RCC 7860 (cell line): ENCODE measurements around the gene TAOK2.
"Not testable (repeated sequence)": the region's sequence is repeated elsewhere in the genome, so short reads cannot be mapped to it uniquely, and the experiment has no call there.

Source experiments
- DNase-seq: peaks from one replicate; pipeline ENCODE4 v3.0.0-alpha.2; 2015; ENCODE audit warnings: low spot score
- FAIRE-seq: peaks from 2 replicates; lab custom pipeline; 2012; peaks lifted over from hg19 to GRCh38; lab: Jason Lieb, UNC

TAOK2 gene

DNA sequence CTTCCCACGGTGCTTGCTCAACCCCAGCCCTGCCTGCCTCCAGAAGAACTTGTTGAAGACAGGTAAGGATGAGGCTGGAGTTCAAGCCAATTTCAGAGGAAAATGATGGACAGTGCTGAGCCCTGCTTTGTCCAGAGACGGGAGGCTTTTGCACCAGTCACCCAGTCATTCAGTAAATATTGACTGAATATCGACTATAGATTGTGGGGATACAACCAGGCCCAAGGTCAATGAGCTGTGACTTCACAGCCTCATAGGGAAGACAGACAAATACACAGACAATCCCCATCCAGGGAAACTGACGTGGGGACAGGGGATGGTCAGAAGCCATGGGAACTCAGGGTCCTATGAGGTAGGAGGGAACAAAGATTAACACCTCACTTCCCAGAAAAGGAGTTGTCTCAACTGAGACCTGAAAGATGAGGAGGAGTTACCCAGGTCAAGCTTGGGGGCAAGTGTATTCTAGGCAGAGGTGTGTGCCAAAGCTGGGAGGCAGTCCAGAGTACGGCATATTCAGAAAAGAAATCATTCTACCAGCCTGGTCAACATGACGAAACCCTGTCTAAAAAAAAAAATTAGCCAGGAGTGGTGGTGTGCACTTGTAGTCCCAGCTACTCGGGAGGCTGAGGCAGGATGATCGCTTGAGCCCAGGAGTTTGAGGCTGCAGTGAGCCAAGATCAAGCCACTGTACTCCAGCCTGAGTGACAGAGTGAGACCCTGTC, 43.0 kb downstream of the TAOK2 start:
- FAIRE-seq: no peak

DNA sequence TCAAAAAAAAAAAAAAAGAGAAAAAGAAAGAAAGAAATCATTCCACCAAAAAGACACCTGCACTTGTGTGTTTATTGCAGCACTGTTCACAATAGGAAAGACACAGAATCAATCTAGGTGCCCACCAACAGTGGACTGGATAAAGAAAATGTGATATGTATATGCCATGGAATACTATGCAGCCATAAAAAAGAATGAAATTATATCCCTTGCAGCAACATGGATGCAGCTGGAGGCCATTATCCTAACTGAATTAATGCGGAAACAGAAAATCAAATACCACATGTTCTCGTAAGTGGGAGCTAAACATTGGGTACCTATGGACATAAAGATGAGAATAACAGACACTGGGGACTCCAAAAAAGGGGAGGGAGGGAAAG, 43.6 kb downstream of the TAOK2 start:
- DNase-seq (no peak), FAIRE-seq (no peak)

More for the DNA sequence above, 43.0 kb downstream of the TAOK2 start:
- no peak for DNase-seq

DNA sequence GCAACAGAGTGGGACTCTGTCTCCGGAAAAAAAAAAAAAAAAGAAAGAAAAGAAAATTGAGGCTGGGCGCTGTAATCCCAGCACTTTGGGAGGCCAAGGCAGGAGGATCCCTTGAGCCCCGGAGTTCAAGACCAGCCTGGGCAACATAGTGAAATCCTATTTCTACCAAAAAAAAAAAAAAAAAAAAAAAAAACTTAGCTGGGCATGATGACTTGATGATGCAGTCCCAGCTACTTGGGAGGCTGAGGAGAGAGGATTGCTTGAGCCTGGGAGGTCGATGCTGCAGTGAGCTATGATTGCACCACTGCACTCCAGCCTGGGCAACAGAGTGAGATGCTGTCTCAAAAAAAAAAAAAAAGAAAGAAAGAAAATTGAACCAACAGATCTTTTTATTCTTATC, 44.3 kb downstream of the TAOK2 start:
- FAIRE-seq, DNase-seq: not testable (repeated sequence)

DNA sequence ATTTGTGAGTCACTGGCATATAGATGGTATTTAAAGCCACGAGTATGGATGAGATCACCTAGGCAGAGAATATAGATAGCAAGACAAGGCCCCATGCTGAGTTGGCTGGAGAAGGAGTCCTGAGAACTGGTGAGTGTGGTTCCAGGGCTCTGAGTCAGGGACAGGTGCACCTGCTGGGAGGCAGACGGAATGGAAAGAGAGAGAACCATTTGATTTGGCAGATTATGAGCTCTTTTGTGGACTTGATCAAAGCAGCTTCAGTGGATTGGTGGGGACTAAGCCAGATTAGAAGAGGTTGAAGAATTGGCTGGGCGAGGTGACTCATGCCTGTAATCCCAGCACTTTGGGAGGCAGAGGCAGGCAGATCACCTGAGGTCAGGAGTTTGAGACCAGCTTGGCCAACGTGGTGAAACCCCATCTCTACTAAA, 45.1 kb downstream of the TAOK2 start:
- FAIRE-seq: peak; percentile 73
- DNase-seq: peak; percentile 90

DNA sequence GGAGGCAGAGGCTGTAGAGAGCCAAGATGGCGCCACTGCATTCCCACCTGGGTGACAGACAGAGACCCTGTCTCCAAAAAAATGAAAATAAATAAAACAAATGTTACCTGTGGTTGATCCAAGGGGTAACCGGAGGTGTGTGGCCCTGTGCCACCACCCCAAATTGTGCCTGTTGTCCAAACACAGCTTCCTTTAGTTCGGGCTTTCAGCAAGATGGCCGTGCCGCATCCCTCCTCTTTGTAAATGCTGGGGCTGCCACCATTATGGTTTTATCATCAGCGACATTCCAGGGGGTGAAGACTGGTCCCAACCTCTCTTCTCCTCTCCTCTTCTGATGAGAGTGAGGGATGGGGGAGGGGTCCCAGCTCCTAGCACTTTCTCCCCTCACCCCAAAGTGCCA, 49.2 kb downstream of the TAOK2 start, which contains the start of gene C16orf92:
C16orf92 (plus strand) TSS at position 312 of the 400 bp plus-strand sequence. CDS start 143 bp downstream, outside the sequence.
- DNase-seq (no peak), FAIRE-seq (no peak)

GRCh38 chr16:30023586-30023985, 49.9 kb downstream of the TAOK2 start:
- no peak for DNase-seq
- FAIRE-seq: no peak

- no peak for FAIRE-seq
- no peak for DNase-seq
Measured at GRCh38 chr16:30024451-30024850, 50.8 kb downstream of the TAOK2 start.

GRCh38 chr16:30025156-30025555, 51.5 kb downstream of the TAOK2 start:
- DNase-seq (no peak), FAIRE-seq (no peak)

- FAIRE-seq: no peak
- no peak for DNase-seq
Measured at GRCh38 chr16:30025574-30025973, 51.9 kb downstream of the TAOK2 start.

DNA sequence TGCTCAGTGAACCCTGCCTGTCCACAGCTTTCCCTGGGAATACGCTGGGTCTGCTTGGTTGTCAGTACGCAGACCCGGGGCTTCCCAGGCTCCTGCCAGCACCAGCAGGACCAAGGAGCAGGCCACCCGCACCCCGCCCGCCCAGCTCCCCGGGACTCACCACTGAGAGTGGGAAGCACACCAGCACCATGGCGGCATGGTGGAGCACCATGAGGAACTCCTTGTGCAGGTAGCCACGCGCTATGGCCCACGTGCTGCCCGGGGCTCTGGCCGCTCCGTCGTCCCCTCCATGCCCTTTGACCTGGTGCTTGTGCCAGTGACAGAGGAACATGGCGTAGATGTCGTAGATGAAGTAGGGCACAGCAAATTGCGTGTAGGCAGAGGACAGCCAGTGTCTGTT, 52.8 kb downstream of the TAOK2 start:
- FAIRE-seq: no peak

GRCh38 chr16:30027588-30028437, 54.1 kb downstream of the TAOK2 start:
- DNase-seq: no peak
- no peak for FAIRE-seq

More for the DNA sequence above, 52.8 kb downstream of the TAOK2 start:
- DNase-seq: no peak

- FAIRE-seq (no peak), DNase-seq (no peak)
Measured at GRCh38 chr16:30028438-30029076, 54.9 kb downstream of the TAOK2 start.

GRCh38 chr16:30030011-30030685, 56.5 kb downstream of the TAOK2 start:
- FAIRE-seq (no peak), DNase-seq (no peak)

DNA sequence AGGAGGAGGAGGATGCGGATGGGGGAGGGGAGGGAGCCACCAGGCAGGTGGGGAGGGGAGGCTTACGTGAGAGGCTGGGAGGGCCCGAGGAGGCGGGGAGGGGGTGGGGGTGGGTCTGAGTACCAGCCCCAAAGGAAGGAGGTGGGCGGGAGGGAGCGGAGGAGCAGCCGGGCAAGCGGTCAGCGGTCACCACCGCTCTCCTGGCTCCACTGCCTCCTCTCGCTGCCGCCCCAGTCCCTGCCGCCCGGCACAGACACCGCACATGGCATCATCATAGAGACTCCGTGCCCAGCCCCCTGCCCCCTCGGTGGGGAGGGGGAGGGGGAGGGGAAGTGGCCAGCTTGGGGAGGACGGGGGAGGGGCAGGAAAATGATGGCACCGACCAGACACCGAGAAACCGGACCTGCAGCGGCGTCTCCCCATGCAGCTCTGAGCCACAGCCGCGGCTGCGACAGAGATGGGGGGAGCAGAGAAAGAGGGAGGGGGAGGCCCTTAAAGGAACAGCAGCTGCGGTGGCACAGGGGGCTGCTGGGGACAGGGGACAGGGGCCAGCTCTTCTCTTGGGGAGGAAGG, 57.3 kb downstream of the TAOK2 start, which contains the start of gene TLCD3B:
TLCD3B (minus strand) TSS at position 431 of the 573 bp plus-strand sequence. CDS start 744 bp downstream, outside the sequence.
- DNase-seq: no peak
- FAIRE-seq: no peak

DNA sequence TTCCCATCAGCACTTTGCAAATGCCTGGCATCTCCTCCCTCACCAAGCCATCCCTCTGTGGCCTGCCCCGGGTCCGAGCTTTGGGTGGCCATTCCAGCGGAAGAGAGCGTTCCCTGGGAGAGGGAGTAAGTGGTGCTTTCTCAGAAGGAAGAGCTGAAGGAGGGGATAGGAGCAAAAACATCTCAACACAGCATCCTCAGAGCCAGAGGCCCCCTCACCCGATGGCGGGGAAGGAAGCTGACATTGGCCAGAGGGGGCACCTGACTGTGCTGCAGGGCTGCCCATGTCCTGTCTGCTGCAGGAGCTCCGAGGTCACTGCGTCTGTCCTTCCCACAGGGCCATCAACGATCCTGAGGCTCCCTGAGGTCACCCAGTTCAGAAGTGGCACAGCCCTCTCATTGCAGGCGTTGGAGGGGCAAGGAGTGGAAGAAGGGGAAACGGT, 57.8 kb downstream of the TAOK2 start:
- DNase-seq (no peak), FAIRE-seq (no peak)

- no peak for FAIRE-seq
- peak; percentile 50 for DNase-seq
Measured at GRCh38 chr16:30032083-30032819, 58.6 kb downstream of the TAOK2 start.

- no peak for FAIRE-seq
- peak; percentile 33 for DNase-seq
Measured at GRCh38 chr16:30033270-30033669, 59.6 kb downstream of the TAOK2 start.

GRCh38 chr16:30040221-30040620, 66.6 kb downstream of the TAOK2 start:
- DNase-seq (no peak), FAIRE-seq (no peak)

- not testable (repeated sequence) for FAIRE-seq, DNase-seq
Measured at GRCh38 chr16:30040690-30041089, 67.0 kb downstream of the TAOK2 start.

- peak; percentile 7 for FAIRE-seq
- DNase-seq: no peak
Measured at GRCh38 chr16:30041841-30042240, 68.2 kb downstream of the TAOK2 start.
